D721Med (cell line): ENCODE results near the gene AAR2.

Experiments
- DNase-seq: peaks from one replicate; pipeline ENCODE4 v3.0.0; 2011; ENCODE audit warnings: low spot score; ENCODE audit not compliant: insufficient read length
- FAIRE-seq: peaks from 2 replicates; lab custom pipeline; 2011; peaks lifted over from hg19 to GRCh38; lab: Jason Lieb, UNC
- TF ChIP-seq, protein P1 (sequence below): IDR thresholded peaks from 2 replicates; pipeline ENCODE4 v1.5.1; 2012; ENCODE audit warnings: mild to moderate bottlenecking, control low read depth; ENCODE audit not compliant: insufficient read depth; ENCODE audit errors: missing control alignments

Gene AAR2, protein sequence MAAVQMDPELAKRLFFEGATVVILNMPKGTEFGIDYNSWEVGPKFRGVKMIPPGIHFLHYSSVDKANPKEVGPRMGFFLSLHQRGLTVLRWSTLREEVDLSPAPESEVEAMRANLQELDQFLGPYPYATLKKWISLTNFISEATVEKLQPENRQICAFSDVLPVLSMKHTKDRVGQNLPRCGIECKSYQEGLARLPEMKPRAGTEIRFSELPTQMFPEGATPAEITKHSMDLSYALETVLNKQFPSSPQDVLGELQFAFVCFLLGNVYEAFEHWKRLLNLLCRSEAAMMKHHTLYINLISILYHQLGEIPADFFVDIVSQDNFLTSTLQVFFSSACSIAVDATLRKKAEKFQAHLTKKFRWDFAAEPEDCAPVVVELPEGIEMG

DNA sequence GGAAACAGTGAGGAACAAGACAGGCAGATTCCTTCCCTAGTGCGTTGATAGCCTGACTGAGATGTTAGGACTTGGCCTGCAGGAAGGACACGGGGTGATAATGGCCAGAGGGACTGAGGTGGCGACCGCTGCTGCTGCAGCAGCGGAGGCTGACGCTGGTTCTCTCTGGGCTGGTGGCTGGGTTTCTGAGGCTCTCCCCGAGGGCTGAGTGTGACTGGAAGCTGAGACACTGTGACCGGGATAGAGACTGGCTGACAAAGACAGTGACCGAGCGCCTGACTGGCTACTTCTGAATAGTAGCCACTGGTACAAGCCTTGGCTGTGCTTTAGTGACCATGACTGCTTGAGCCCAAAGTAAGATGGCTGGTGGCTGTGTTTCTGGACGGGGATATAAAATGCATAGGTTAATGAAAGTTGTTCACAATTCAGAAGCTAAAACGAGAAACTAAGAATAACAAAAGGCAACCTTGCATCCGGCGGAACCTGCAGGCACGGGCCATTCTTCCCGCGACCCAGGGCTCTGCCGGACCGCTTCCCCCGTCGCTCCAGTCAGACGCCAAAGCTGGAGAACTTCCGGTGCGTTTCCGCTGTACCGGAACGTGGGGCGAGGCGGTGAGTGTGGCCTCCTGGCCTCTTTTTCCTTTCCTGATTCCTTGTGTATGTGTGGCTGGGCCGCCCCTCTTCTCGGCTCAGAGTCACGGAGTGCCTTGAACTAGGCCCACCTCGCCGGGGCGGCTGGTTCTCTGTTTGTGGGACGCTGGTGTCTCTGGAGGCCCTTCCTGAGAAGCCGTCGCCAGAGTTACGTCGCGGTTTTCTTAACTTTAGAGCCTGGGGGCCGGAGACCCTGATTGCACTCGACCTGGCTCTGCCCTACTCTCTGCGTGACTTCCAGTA, at the start of gene AAR2:
TSS of gene AAR2 (plus strand) at position 587 of the 894 bp plus-strand sequence. CDS start 3,391 bp downstream, outside the sequence.
- FAIRE-seq (no peak), DNase-seq (no peak)
- TF ChIP-seq, protein P1, sequence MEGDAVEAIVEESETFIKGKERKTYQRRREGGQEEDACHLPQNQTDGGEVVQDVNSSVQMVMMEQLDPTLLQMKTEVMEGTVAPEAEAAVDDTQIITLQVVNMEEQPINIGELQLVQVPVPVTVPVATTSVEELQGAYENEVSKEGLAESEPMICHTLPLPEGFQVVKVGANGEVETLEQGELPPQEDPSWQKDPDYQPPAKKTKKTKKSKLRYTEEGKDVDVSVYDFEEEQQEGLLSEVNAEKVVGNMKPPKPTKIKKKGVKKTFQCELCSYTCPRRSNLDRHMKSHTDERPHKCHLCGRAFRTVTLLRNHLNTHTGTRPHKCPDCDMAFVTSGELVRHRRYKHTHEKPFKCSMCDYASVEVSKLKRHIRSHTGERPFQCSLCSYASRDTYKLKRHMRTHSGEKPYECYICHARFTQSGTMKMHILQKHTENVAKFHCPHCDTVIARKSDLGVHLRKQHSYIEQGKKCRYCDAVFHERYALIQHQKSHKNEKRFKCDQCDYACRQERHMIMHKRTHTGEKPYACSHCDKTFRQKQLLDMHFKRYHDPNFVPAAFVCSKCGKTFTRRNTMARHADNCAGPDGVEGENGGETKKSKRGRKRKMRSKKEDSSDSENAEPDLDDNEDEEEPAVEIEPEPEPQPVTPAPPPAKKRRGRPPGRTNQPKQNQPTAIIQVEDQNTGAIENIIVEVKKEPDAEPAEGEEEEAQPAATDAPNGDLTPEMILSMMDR, result no peak

DNA sequence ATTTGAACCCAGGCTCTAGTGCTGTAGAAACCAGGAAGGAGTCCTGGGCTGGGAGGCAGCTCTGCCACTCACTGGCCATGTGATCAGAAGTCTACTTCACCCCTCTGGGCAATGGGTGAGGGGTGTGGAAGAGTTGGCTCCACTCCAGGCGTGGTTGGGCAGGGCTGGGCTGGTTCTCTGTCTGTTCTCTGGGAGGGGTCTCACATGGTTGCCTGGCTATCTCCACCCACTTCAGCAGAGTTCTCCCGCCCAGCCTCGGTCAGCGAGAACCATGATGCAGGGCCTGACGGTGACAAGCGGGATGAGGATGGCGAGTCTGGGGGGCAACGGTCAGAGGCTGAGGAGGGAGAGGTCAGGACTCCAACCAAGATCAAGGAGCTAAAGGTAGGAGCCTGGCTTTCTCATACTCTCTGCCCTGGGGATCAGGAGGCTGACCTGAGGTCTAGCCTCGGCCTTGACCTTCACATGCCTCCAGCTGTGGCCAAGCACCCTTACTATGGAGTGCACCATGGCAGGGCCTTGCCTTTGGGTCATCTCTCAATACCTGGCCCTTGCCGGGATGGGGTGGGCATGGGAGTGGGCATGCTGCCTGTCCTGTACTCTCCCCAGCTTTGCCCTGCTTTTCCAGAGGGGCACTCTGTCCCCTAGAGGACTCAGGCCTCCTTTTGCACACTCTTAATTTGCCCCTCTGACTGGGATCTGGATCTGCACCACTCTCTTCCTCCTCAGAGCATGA, 42.1 kb upstream of the AAR2 start:
- FAIRE-seq (no peak), DNase-seq (no peak)
- TF ChIP-seq, protein P1, result no peak

DNA sequence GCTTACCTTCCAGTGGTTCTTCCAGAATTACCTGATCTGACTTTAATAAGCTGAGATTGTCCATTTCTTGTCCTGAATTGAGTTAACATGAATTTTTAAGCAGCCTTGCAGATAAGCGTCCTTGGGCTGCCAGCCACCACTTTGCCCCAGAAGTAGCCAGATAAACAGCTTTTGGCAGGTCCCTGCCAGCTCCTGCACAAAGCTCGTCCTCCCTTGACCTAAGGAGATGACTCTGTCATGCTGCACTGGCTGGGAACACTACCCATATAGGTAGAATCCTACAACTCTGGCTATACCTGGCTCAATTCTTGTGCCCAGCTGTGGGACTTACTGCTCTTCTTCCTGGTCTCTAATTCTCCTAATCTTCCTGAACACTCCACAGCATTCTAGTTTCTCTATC, 39.6 kb upstream of the AAR2 start:
- no peak for DNase-seq
- TF ChIP-seq, protein P1, result no peak
- FAIRE-seq, result no peak

DNA sequence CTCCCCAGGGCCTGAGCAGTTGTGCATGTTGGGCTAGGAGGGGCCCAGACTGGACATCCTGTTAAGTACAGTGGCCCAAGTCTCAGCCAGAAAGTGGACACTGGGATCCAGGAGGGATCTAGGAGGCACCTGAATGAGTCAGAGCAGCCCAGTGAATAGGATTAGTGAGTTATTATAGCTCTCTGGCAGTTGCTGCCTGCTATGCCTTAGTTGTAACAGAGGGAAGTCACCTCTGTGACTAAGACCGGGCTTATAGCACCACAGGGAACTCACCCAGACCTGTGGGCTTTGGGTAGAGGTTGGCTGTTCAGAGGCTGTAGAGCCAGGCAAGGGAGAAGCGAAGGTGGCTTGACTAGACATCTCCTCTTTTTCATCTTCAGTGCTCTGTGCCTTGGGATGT, 39.0 kb upstream of the AAR2 start:
- DNase-seq (no peak), FAIRE-seq (no peak)
- TF ChIP-seq, protein P1, result no peak

DNA sequence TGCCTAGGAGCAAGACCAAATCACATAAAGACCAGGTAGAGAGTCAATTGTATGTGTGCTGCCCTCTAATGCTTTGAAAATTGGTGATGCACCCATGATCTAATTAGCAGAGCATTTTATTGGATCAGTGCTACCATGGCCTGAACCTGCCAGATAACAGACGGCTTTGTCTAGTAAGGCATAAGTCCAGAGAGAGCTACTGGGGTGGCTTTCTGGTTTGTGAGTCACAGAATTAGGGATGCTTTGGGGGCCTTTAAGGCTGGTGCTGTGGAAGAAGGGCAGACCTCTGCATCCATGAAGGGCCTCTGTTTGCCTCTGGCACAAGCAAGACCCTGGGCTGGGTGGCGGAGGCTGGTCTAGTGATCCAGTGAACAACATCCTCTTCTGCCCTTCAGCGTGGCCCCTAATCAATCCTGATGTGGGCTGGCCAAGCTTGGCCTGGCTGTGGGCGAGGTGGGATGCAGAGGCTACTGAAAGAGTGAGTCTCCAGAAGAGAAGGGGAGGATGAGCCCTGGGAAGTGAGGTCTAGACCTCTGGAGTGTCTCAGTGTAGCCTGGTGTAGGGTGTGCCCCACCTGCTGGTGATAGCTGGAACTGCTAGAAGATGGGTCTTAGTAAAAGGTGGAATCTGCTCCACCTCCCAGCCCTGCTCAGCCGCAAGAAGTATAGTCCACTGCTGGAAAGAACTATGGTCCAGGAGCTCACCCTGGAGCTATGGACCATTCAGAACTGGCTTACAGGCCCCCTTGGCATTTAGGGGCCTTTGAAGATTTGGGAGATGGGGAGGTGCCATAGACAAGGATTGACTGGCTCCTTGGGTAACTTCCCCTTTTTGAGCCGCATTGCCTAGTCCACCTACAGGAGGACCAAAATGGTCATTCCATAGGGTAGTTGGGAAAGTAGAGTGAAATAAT, 36.7 kb upstream of the AAR2 start:
- TF ChIP-seq, protein P1, result peak; percentile 82
- FAIRE-seq (peak; percentile 16), DNase-seq (peak; percentile 83)

DNA sequence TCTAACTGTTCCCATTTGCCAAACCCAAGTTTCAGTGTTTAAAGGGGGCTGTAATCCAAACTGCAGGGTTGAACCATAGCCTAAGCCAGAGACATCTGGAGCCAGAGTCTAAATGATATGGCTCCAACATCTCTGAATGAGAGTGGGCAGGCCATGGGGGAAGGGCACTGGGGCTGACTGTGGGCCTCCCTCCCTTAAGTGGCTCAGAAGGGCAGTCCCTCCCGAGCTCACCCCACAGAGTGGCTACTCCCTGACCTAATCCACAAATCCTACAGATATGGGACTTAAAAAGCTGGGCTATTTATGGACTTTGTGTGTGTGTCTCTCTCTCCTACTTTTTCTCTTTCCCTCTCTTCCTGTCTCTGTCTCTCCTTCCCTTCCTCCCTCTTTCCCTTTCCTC, 35.8 kb upstream of the AAR2 start:
- no peak for FAIRE-seq
- DNase-seq, result no peak
- TF ChIP-seq, protein P1, result no peak
